RWPE2 (cell line): ENCODE results near the gene LRFN5.
A peak's percentile ranks its signal among the peaks of the same experiment; 100 is the strongest.

Experiments
- ATAC-seq: fragments of 200-7000 bp; cut with Tn5 transposase; 3 replicates; pipeline ENCODE4 v1.9.1; 2021; ENCODE audit warnings: low read depth
- DNase-seq: peaks from one replicate; pipeline ENCODE4 v3.0.0-alpha.2; 2020; ENCODE audit warnings: low spot score
- H3K27ac ChIP-seq: fragments of 450-650 bp; 2 replicates; pipeline ENCODE4 v1.5.1; 2017; ENCODE audit warnings: mild to moderate bottlenecking; ENCODE audit not compliant: poor library complexity, severe bottlenecking
- H3K27me3 ChIP-seq: fragments of 250-450 bp; sonication (Bioruptor Pico); 2 replicates; pipeline ENCODE4 v1.5.1; 2021; ENCODE audit warnings: mild to moderate bottlenecking, moderate library complexity; ENCODE audit not compliant: insufficient read depth, poor library complexity, severe bottlenecking
- H3K36me3 ChIP-seq: fragments of 250-450 bp; sonication (Bioruptor Pico); 2 replicates; pipeline ENCODE4 v1.5.1; 2020; ENCODE audit warnings: low read depth, mild to moderate bottlenecking, moderate library complexity
- H3K4me1 ChIP-seq: fragments of 250-450 bp; sonication (Bioruptor Pico); 2 replicates; pipeline ENCODE4 v1.5.1; 2021; ENCODE audit warnings: mild to moderate bottlenecking, moderate library complexity; ENCODE audit not compliant: insufficient read depth, poor library complexity, severe bottlenecking
- H3K4me3 ChIP-seq: fragments of 250-450 bp; sonication (Bioruptor Pico); 2 replicates; pipeline ENCODE4 v1.5.1; 2021; ENCODE audit warnings: mild to moderate bottlenecking, moderate library complexity; ENCODE audit not compliant: severe bottlenecking
- H3K9me3 ChIP-seq: fragments of 250-450 bp; sonication (Bioruptor Pico); 2 replicates; pipeline ENCODE4 v1.5.1; 2021; ENCODE audit warnings: mild to moderate bottlenecking, moderate library complexity; ENCODE audit not compliant: severe bottlenecking
- CTCF ChIP-seq: fragments of 450-650 bp; IDR thresholded peaks from one replicate; pipeline ENCODE4 v1.5.1; 2017; ENCODE audit warnings: mild to moderate bottlenecking, moderate library complexity; ENCODE audit not compliant: poor library complexity, severe bottlenecking

The LRFN5 gene

GRCh38 chr14:41817626-41818025 is 210.9 kb downstream of the LRFN5 start:
- Histone ChIP-seq H3K4me1 (no peaks in the 10 kb centered on the region), H3K9me3 (no peaks in the 10 kb centered on the region), H3K27ac (no peak overlapping the region), H3K4me3 (no peak overlapping the region), H3K27me3 (no peaks in the 10 kb centered on the region), H3K36me3 (no peaks in the 10 kb centered on the region)
- no peak for ATAC-seq
- no peak for TF ChIP-seq CTCF
- no peak for DNase-seq

DNA sequence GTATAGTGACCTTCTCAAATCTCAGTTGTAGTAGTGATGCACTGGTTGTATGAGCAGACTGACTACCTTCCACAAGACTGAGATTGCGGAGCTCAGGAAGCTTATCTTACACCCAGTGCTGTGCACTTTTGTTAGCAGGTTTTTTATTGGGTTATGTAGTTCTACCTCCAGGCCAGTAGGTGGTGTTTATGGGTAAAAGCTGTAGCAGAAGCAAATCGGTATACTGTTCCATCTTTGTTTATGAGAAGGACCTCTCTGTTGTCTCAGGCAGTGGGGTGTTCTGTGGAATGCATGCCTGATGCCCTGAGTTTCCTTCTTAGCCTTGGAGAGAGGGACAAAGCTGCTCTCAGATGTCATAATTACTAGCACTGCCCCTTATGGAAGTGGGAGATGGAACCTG is 217.8 kb downstream of the LRFN5 start:
- DNase-seq: no peak
- TF ChIP-seq CTCF: no peak
- Histone ChIP-seq H3K4me3 (no peak overlapping the region), H3K4me1 (peaks cover 10% of the 10 kb centered on the region), H3K27ac (no peak overlapping the region), H3K27me3 (peaks cover 8% of the 10 kb centered on the region), H3K9me3 (no peaks in the 10 kb centered on the region), H3K36me3 (no peaks in the 10 kb centered on the region)
- no peak for ATAC-seq

DNA sequence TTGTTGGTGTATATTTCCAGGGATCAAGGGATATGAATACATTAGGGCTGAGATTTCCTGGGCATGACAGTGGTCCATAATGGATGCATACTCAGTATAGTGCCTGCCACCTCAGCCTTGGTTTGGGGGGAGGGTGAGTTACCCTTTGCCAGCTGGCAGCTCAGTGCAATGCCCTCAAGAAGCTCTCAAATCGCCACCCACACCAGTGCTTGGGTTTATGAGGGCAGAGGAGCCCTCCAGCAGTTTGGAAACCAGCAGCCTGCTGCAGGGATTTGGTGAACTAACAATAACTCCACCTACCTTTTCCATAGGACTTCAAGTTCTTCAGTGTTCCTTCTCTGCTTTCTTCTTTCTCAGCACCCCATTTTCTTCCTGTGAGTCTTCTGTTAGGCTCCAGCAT is 218.9 kb downstream of the LRFN5 start:
- Histone ChIP-seq H3K4me3 (no peak overlapping the region), H3K27me3 (peaks cover 8% of the 10 kb centered on the region), H3K27ac (no peak overlapping the region), H3K9me3 (no peaks in the 10 kb centered on the region), H3K36me3 (no peaks in the 10 kb centered on the region), H3K4me1 (peaks cover 21% of the 10 kb centered on the region)
- no peak for TF ChIP-seq CTCF
- DNase-seq (no peak), ATAC-seq (no peak)

DNA sequence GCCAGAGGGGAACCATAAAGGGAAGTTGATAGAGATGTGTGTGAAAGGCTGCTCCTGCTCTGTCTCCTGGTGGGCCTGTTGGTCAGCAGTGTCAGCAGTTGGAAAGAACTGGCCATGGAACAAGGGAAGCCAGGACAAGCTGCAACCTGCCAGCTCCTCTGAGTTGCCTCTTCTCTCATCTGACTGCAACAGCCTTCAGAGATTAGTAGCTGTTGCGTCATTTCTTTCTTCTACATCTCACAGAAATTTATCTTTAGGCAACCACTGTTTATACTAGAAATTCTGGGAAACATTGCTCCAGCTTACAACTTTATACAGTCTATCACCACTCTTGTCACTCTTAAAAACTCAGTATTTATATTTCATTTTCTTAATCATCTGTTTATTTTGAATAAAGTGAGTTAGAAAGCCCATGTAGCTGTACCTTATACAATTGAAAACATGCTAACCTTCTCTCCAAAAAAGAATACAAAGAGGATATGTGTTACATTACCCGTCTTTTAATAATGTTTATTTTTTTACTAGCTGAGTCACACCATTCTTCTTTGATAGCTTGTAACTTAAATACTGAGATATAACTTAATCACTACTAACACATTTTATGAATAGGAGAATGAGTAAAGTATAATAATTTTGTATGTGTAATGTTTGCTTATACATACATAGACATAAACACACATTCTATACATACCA is 224.2 kb downstream of the LRFN5 start:
- Histone ChIP-seq H3K27ac (no peak overlapping the region), H3K9me3 (no peaks in the 10 kb centered on the region), H3K36me3 (no peaks in the 10 kb centered on the region), H3K27me3 (peaks cover 6% of the 10 kb centered on the region), H3K4me1 (peaks cover 29% of the 10 kb centered on the region), H3K4me3 (no peak overlapping the region)
- TF ChIP-seq CTCF: no peak
- ATAC-seq (peak; percentile 97), DNase-seq (peak; percentile 71)

DNA sequence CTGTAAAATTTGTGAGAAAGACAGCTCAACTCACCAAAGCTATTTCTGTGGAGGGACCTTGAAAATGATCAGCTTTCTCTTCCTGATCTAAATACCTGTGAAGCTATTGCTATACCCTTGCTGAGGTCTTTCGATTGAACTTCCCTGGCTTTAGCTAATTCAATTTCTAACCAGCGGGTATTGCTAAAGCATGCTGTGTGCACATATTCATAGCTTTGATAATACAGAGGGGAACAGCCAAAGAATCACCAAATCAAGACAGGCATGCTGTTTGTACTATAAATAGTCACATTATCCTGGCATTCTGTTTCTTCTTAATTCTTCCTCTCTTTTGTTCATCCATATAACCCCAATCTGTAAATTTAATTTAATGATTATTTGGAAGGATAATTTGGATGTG is 233.0 kb downstream of the LRFN5 start:
- Histone ChIP-seq H3K9me3 (no peaks in the 10 kb centered on the region), H3K27me3 (peaks cover 7% of the 10 kb centered on the region), H3K4me1 (no peaks in the 10 kb centered on the region), H3K27ac (no peak overlapping the region), H3K4me3 (no peak overlapping the region), H3K36me3 (no peaks in the 10 kb centered on the region)
- ATAC-seq (no peak), DNase-seq (no peak)
- no peak for TF ChIP-seq CTCF
